Trophoblast cell (in vitro differentiated cells and primary cell): ENCODE data around the gene PTPRT.

Experiments used
- DNase-seq, 2 donors: peaks; one replicate each; pipeline ENCODE4 v3.0.0-alpha.2; 2016
- H2AFZ ChIP-seq: 2 replicates; pipeline ENCODE4 v1.6.1; 2013; ENCODE audit warnings: low read length, moderate library complexity, mild to moderate bottlenecking; ENCODE audit not compliant: insufficient read depth, poor library complexity
- H2AK5ac ChIP-seq: 2 replicates; pipeline ENCODE4 v1.6.1; 2013; ENCODE audit warnings: mild to moderate bottlenecking, low read length
- H2BK120ac ChIP-seq: 2 replicates; pipeline ENCODE4 v1.6.1; 2013; ENCODE audit warnings: low read length, mild to moderate bottlenecking, moderate library complexity; ENCODE audit not compliant: insufficient read depth, poor library complexity
- H2BK12ac ChIP-seq: 2 replicates; pipeline ENCODE4 v1.6.1; 2013; ENCODE audit warnings: mild to moderate bottlenecking, low read length, moderate library complexity
- H2BK5ac ChIP-seq: 2 replicates; pipeline ENCODE4 v1.6.1; 2013; ENCODE audit warnings: low read length, low read depth, moderate library complexity, mild to moderate bottlenecking; ENCODE audit not compliant: poor library complexity
- H3K14ac ChIP-seq: 2 replicates; pipeline ENCODE4 v1.6.1; 2013; ENCODE audit warnings: mild to moderate bottlenecking, low read length
- H3K18ac ChIP-seq: 2 replicates; pipeline ENCODE4 v1.6.1; 2013; ENCODE audit warnings: mild to moderate bottlenecking, low read length
- H3K23ac ChIP-seq: 2 replicates; pipeline ENCODE4 v1.6.1; 2013; ENCODE audit warnings: low read length
- H3K27ac ChIP-seq: 2 replicates; pipeline ENCODE4 v1.5.1; 2013; ENCODE audit warnings: low read depth, mild to moderate bottlenecking, inconsistent platforms, low read length, moderate library complexity
- H3K27me3 ChIP-seq: 2 replicates; pipeline ENCODE4 v1.6.1; 2013; ENCODE audit warnings: inconsistent platforms, mild to moderate bottlenecking, low read length, moderate library complexity; ENCODE audit not compliant: insufficient read depth
- H3K36me3 ChIP-seq, 2 experiments: 1 replicate in 1 of 2; 2 replicates in 1 of 2; pipeline ENCODE4 v1.6.1; 2013; ENCODE audit warnings: low read length in 2 of 2, mild to moderate bottlenecking in 2 of 2, moderate library complexity in 1 of 2; ENCODE audit not compliant: insufficient read depth in 2 of 2, control insufficient read depth in 1 of 2
- H3K4ac ChIP-seq: 2 replicates; pipeline ENCODE4 v1.6.1; 2013; ENCODE audit warnings: low read depth, mild to moderate bottlenecking, low read length, moderate library complexity
- H3K4me1 ChIP-seq, 2 experiments: 1 replicate in 1 of 2; 2 replicates in 1 of 2; pipeline ENCODE4 v1.6.1; 2013; ENCODE audit warnings: low read length in 2 of 2, mild to moderate bottlenecking in 2 of 2, moderate library complexity in 1 of 2; ENCODE audit not compliant: insufficient read depth in 2 of 2, control insufficient read depth in 1 of 2
- H3K4me2 ChIP-seq: 2 replicates; pipeline ENCODE4 v1.6.1; 2013; ENCODE audit warnings: inconsistent platforms, mild to moderate bottlenecking, low read length, moderate library complexity
- H3K4me3 ChIP-seq: 2 replicates; pipeline ENCODE4 v1.5.1; 2013; ENCODE audit warnings: mild to moderate bottlenecking, low read depth, low read length, inconsistent platforms
- H3K79me1 ChIP-seq: one replicate; pipeline ENCODE4 v1.6.1; 2013; ENCODE audit warnings: low read length
- H3K79me2 ChIP-seq: 2 replicates; pipeline ENCODE4 v1.6.1; 2013; ENCODE audit warnings: low read length, mild to moderate bottlenecking; ENCODE audit not compliant: control insufficient read depth, insufficient read depth, poor library complexity
- H3K9ac ChIP-seq: 2 replicates; pipeline ENCODE4 v1.6.1; 2013; ENCODE audit warnings: mild to moderate bottlenecking, low read length
- H3K9me3 ChIP-seq: 2 replicates; pipeline ENCODE4 v1.6.1; 2013; ENCODE audit warnings: low read depth, mild to moderate bottlenecking, control low read depth, inconsistent platforms, low read length; ENCODE audit not compliant: insufficient read depth
- H4K12ac ChIP-seq: 2 replicates; pipeline ENCODE4 v1.6.1; 2013; ENCODE audit warnings: low read depth, mild to moderate bottlenecking, low read length, moderate library complexity
- H4K8ac ChIP-seq: 2 replicates; pipeline ENCODE4 v1.6.1; 2013; ENCODE audit warnings: low read depth, mild to moderate bottlenecking, low read length, moderate library complexity
- H4K91ac ChIP-seq: one replicate; pipeline ENCODE4 v1.6.1; 2013; ENCODE audit warnings: low read depth, mild to moderate bottlenecking, low read length, moderate library complexity
- WGBS: extraction: QIAGEN DNeasy Blood & Tissue Kit; methylation state at CpG from one replicate; pipeline ENCODE4 v1.1.7; 2013; ENCODE audit warnings: missing lambda C conversion rate; ENCODE audit not compliant: insufficient read length, insufficient coverage; ENCODE audit errors: extremely low coverage; 5-methylcytosine and 5-hydroxymethylcytosine counted together

Gene PTPRT

GRCh38 chr20:42083280-42083679, 1106.4 kb downstream of the PTPRT start:
- no CpG with 5 or more reads among the region's 1 CpG for WGBS
- Histone ChIP-seq H2BK12ac (no peak overlapping the region), H3K36me3 (no peaks in the 10 kb centered on the region), H3K4me2 (no peak overlapping the region), H2AFZ (no peak overlapping the region), H3K27ac (no peak overlapping the region), H3K79me2 (no peaks in the 10 kb centered on the region), H3K27me3 (no peaks in the 10 kb centered on the region), H3K79me1 (no peaks in the 10 kb centered on the region), H3K4me1 (no peaks in the 10 kb centered on the region), H3K23ac (no peak overlapping the region), H3K9me3 (peaks cover 2% of the 10 kb centered on the region), H3K18ac (no peak overlapping the region), H3K9ac (no peak overlapping the region), H2AK5ac (no peak overlapping the region), H4K91ac (no peak overlapping the region), H2BK120ac (no peak overlapping the region), H4K8ac (no peak overlapping the region), H4K12ac (no peak overlapping the region), H2BK5ac (no peak overlapping the region), H3K14ac (no peak overlapping the region), H3K4ac (no peak overlapping the region), H3K4me3 (no peak overlapping the region)
- no peak for DNase-seq

- no peak for DNase-seq
- H3K4me1 ChIP-seq = no peaks in the 10 kb centered on the region
- no peak overlapping the region for H2BK5ac ChIP-seq
- no peak overlapping the region for H2BK120ac ChIP-seq
- H3K36me3 ChIP-seq = no peaks in the 10 kb centered on the region
- no peak overlapping the region for H2BK12ac ChIP-seq
- H3K14ac ChIP-seq = no peak overlapping the region
- no peak overlapping the region for H3K27ac ChIP-seq
- no peak overlapping the region for H3K4me2 ChIP-seq
- no peak overlapping the region for H3K4ac ChIP-seq
- H3K9ac ChIP-seq = no peak overlapping the region
- no CpG with 5 or more reads among the region's 1 CpG for WGBS
- H4K91ac ChIP-seq = no peak overlapping the region
- H3K18ac ChIP-seq = no peak overlapping the region
- no peak overlapping the region for H2AFZ ChIP-seq
- no peak overlapping the region for H3K23ac ChIP-seq
- H3K79me2 ChIP-seq = no peaks in the 10 kb centered on the region
- no peak overlapping the region for H3K4me3 ChIP-seq
- H3K79me1 ChIP-seq = no peaks in the 10 kb centered on the region
- no peaks in the 10 kb centered on the region for H3K27me3 ChIP-seq
- no peak overlapping the region for H4K8ac ChIP-seq
- H2AK5ac ChIP-seq = no peak overlapping the region
- no peak overlapping the region for H4K12ac ChIP-seq
- H3K9me3 ChIP-seq = peaks cover 2% of the 10 kb centered on the region
Measured at GRCh38 chr20:42082611-42083010, 1107.1 kb downstream of the PTPRT start.

- Histone ChIP-seq H3K9me3 (peaks cover 2% of the 10 kb centered on the region), H3K79me2 (no peaks in the 10 kb centered on the region), H3K4me3 (no peak overlapping the region), H3K27ac (no peak overlapping the region), H3K23ac (no peak overlapping the region), H2AFZ (no peak overlapping the region), H3K27me3 (no peaks in the 10 kb centered on the region), H3K4me2 (no peak overlapping the region), H2BK5ac (no peak overlapping the region), H3K79me1 (no peaks in the 10 kb centered on the region), H2AK5ac (no peak overlapping the region), H4K12ac (no peak overlapping the region), H3K36me3 (no peaks in the 10 kb centered on the region), H2BK120ac (no peak overlapping the region), H2BK12ac (no peak overlapping the region), H3K4me1 (no peaks in the 10 kb centered on the region), H4K8ac (no peak overlapping the region), H3K9ac (no peak overlapping the region), H3K18ac (no peak overlapping the region), H3K4ac (no peak overlapping the region), H4K91ac (no peak overlapping the region), H3K14ac (no peak overlapping the region)
- WGBS = no CpG with 5 or more reads among the region's 4 CpGs
- DNase-seq = no peak
Measured at GRCh38 chr20:42080956-42081355, 1108.8 kb downstream of the PTPRT start.

GRCh38 chr20:42074944-42075343, 1114.8 kb downstream of the PTPRT start:
- no peak overlapping the region for H4K12ac ChIP-seq
- H2AK5ac ChIP-seq = no peak overlapping the region
- H3K4me2 ChIP-seq = no peak overlapping the region
- H3K9ac ChIP-seq = no peak overlapping the region
- no CpG with 5 or more reads among the region's 1 CpG for WGBS
- H3K23ac ChIP-seq = no peak overlapping the region
- no peaks in the 10 kb centered on the region for H3K27me3 ChIP-seq
- no peak overlapping the region for H3K18ac ChIP-seq
- H4K8ac ChIP-seq = no peak overlapping the region
- no peaks in the 10 kb centered on the region for H3K79me2 ChIP-seq
- H4K91ac ChIP-seq = no peak overlapping the region
- peaks cover 3% of the 10 kb centered on the region for H3K9me3 ChIP-seq
- no peak overlapping the region for H2AFZ ChIP-seq
- no peak overlapping the region for H2BK12ac ChIP-seq
- no peak overlapping the region for H3K14ac ChIP-seq
- no peaks in the 10 kb centered on the region for H3K4me1 ChIP-seq
- H3K4me3 ChIP-seq = no peak overlapping the region
- H2BK120ac ChIP-seq = no peak overlapping the region
- no peaks in the 10 kb centered on the region for H3K79me1 ChIP-seq
- H3K36me3 ChIP-seq = no peaks in the 10 kb centered on the region
- H2BK5ac ChIP-seq = no peak overlapping the region
- DNase-seq = no peak
- no peak overlapping the region for H3K4ac ChIP-seq
- no peak overlapping the region for H3K27ac ChIP-seq
